ENCODE measurements around the gene OTUB1. TPM values are rescaled to one million over a fixed set of nuclear protein-coding genes. Genes with fewer than 3 reads are reported as not detected.

OTUB1 gene
- total and polyA plus RNA-seq, 9 of the 15 experiments (the other 6 are each of a cell fraction or from before 2014, with no cell fraction given), result 29.5 to 134 (median 66.1) TPM

GRCh38 chr11:63974259-63975143 is 11.7 kb upstream of the OTUB1 start, which contains the start of gene COX8A (continued):
- TF ChIP-seq MECOM (CRISPR knock-in tag; IDR thresholded peaks at IDR 0.05), result no peak
- no peak for TF ChIP-seq POLR3A (IDR thresholded peaks at IDR 0.05; ENCODE audit: borderline replicate concordance, extremely low read depth, insufficient read depth, insufficient read length)
- 0 out of 2 replicates have a peak, but pooled peaks have one; percentile 44 for TF ChIP-seq SREBF1 (IDR thresholded peaks at IDR 0.05; ENCODE audit: borderline replicate concordance, low read depth, low read length)
- no peak; the same call in 1 of the 2 replicates for TF ChIP-seq ZBTB26 (CRISPR knock-in tag; IDR thresholded peaks at IDR 0.05)
- no peak for TF ChIP-seq ZKSCAN8 (CRISPR knock-in tag; IDR thresholded peaks at IDR 0.05)
- no peak for TF ChIP-seq RBBP5 (IDR thresholded peaks at IDR 0.05; ENCODE audit: borderline replicate concordance, insufficient read depth, low read length, poor library complexity, severe bottlenecking)
- TF ChIP-seq HCFC1 (IDR thresholded peaks at IDR 0.05; ENCODE audit: low read depth, low read length), result peak; percentile 74
- TF ChIP-seq MITF (IDR thresholded peaks at IDR 0.05), result no peak
- TF ChIP-seq HOMEZ (CRISPR knock-in tag; IDR thresholded peaks at IDR 0.05), result no peak
- TF ChIP-seq EP400 (IDR thresholded peaks at IDR 0.05), result peak; percentile 96
- no peak for TF ChIP-seq CUX1 (CRISPR knock-in tag; IDR thresholded peaks at IDR 0.05)
- TF ChIP-seq ZNF511 (CRISPR knock-in tag; IDR thresholded peaks at IDR 0.05), result peak; percentile 97
- TF ChIP-seq NCOA1 (IDR thresholded peaks at IDR 0.05; ENCODE audit: low read depth), result peak; percentile 76; the same call in 1 of the 2 replicates
- no peak for TF ChIP-seq ZBTB8A (IDR thresholded peaks at IDR 0.05; ENCODE audit: partially characterized antibody)
- TF ChIP-seq NFXL1 (CRISPR knock-in tag; IDR thresholded peaks at IDR 0.05), result no peak

Data from K562 (cell line).